ENCODE data around the gene HMBS.
"Not testable (repeated sequence)": the region's sequence is repeated elsewhere in the genome, so short reads cannot be mapped to it uniquely, and the experiment has no call there.

Gene HMBS

GRCh38 chr11:119084663-119085436 is at the start of gene HMBS:
TSS of gene HMBS (plus strand) at chr11:119084881. CDS start at chr11:119085034, 153 bp downstream.
- DNase-seq (ENCODE audit: low read depth), result peak; percentile 96
- TF ChIP-seq CTCF (IDR thresholded peaks at IDR 0.05; ENCODE audit: low read length, missing control alignments), result no peak

GRCh38 chr11:119038884-119039283 is 45.8 kb upstream of the HMBS start:
- DNase-seq (ENCODE audit: low read depth), result no peak
- H3K4me3 ChIP-seq (replicated peaks; ENCODE audit: low read depth, low read length), result no peak overlapping the region
- TF ChIP-seq CTCF (IDR thresholded peaks at IDR 0.05; ENCODE audit: low read length, missing control alignments), result no peak

More at GRCh38 chr11:119084663-119085436, at the start of gene HMBS:
- H3K4me3 ChIP-seq (replicated peaks; ENCODE audit: low read depth, low read length), result peak within 1 kb of the TSS; percentile 93

GRCh38 chr11:119039471-119039870 is 45.2 kb upstream of the HMBS start:
- H3K4me3 ChIP-seq (replicated peaks; ENCODE audit: low read depth, low read length), result not testable (repeated sequence)

GRCh38 chr11:119041821-119042514 is 42.7 kb upstream of the HMBS start:
- no peak overlapping the region for H3K4me3 ChIP-seq (replicated peaks; ENCODE audit: low read depth, low read length)
- TF ChIP-seq CTCF (IDR thresholded peaks at IDR 0.05; ENCODE audit: low read length, missing control alignments), result no peak
- no peak for DNase-seq (ENCODE audit: low read depth)

More at GRCh38 chr11:119039471-119039870, 45.2 kb upstream of the HMBS start:
- not testable (repeated sequence) for DNase-seq (ENCODE audit: low read depth)

- no peak for DNase-seq (ENCODE audit: low read depth)
- no peak overlapping the region for H3K4me3 ChIP-seq (replicated peaks; ENCODE audit: low read depth, low read length)
- TF ChIP-seq CTCF (IDR thresholded peaks at IDR 0.05; ENCODE audit: low read length, missing control alignments), result no peak
Measured at GRCh38 chr11:119042927-119043326, 41.8 kb upstream of the HMBS start.

- no peak overlapping the region for H3K4me3 ChIP-seq (replicated peaks; ENCODE audit: low read depth, low read length)
- DNase-seq (ENCODE audit: low read depth), result no peak
- peak; percentile 20 for TF ChIP-seq CTCF (IDR thresholded peaks at IDR 0.05; ENCODE audit: low read length, missing control alignments)
Measured at GRCh38 chr11:119044708-119045107, 40.0 kb upstream of the HMBS start.

GRCh38 chr11:119046489-119046888 is 38.2 kb upstream of the HMBS start:
- H3K4me3 ChIP-seq (replicated peaks; ENCODE audit: low read depth, low read length), result no peak overlapping the region
- TF ChIP-seq CTCF (IDR thresholded peaks at IDR 0.05; ENCODE audit: low read length, missing control alignments), result no peak
- DNase-seq (ENCODE audit: low read depth), result no peak

Data from fibroblast of pulmonary artery (primary cell).